Stimulated activated CD8-positive, alpha-beta memory T cell treated with anti-CD3 and anti-CD28 coated beads, Interleukin-12 subunit alpha, Interleukin-12 subunit beta, amount 100 ng/mL, for 24 hours (primary cell): ENCODE results near the gene TSTD2.

ENCODE experiments used
- DNase-seq: peaks from one replicate; pipeline ENCODE4 v3.0.0-alpha.2; 2020; ENCODE audit errors: extremely low read depth

The TSTD2 gene

GRCh38 chr9:97632985-97633858 lies at the start of gene TSTD2, which contains the start of gene NCBP1:
TSTD2 (minus strand) TSS chr9:97633368; CDS start chr9:97627562, 5,806 bp downstream.
NCBP1 (plus strand) TSS chr9:97633821; CDS start chr9:97633882, 61 bp downstream.
- peak; percentile 91 for DNase-seq

- DNase-seq = no peak
Measured at GRCh38 chr9:97682242-97682641, 49.1 kb upstream of the TSTD2 start.

GRCh38 chr9:97675655-97676054 lies 42.5 kb upstream of the TSTD2 start:
- DNase-seq = no peak

DNA sequence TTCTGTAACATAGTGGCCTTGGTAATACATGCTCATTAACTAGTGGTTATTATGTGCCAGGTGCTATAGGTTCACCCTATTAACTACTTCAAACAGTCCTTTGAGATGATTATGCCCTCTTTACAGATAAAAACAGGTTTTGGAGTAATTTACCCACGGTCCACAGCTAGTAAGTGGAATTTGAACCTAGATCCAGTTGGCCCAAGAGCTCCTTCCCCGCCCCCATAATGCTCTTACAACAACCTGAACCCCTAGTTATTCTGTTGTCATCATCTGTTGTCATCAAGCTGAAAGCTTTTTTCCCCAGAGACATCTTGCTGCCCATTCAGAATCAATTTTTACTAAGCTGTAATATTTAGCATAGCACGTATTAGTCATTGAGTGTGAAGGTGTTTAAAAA lies 40.8 kb upstream of the TSTD2 start:
- DNase-seq = no peak

DNA sequence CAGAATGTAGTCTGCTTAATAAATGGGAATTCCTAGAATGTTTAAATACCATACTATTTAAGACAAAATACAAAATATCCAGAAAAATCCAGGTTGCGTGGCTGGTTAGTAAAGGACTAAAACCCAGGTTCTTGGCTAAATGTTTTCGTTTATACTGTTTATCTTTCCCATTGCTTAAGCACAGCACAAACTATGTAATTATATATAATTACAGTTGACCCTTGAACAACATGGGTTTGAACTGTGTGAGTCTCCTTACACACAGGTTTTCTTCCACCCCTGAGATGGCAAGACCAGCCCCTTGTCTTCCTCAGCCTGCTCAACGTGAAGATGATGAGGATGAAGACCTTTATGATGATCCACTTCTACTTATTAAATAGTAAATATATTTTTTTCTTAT lies 39.2 kb upstream of the TSTD2 start:
- DNase-seq = no peak

DNA sequence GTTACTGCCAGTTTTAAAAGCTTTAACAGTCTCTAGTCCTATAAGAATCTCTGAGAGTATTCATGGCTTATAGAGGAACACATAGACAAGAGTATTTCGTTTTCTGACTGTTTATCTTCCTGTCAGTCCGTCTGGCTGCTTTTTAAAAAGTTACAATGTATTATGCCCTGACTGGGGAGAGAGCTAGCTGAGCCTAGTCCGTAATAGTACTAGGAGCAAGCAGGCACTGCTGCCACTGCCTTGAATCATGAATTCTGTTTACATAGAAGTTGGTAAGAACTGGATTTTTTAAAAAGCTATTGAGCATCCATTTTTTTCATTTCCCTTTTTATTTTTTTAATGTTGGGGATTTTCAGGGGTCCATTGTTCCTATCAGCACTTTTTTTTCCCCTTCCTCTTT lies 37.4 kb upstream of the TSTD2 start:
- DNase-seq = no peak

DNA sequence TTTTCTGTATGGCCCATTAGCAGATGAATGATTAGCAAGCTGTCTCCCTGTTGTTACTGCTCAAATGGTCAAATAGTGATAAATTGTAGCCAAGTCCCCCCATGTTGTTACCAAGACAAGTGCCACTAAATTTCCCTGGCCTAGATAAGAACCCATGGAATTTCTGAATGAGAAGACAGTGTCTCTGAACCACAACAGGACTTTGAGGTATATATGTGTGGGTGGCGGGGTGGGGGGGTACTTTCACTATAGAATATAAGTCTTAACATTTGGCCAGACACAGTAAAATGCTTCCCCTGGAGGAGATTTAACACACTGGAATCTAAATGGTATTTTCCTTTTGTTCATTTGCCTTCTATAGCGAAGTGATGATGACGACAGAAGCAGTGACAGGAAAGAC lies 35.3 kb upstream of the TSTD2 start:
- no peak for DNase-seq

- DNase-seq = no peak
Measured at GRCh38 chr9:97666907-97667686, 33.9 kb upstream of the TSTD2 start.

- no peak for DNase-seq
Measured at GRCh38 chr9:97665742-97666141, 32.6 kb upstream of the TSTD2 start.

DNA sequence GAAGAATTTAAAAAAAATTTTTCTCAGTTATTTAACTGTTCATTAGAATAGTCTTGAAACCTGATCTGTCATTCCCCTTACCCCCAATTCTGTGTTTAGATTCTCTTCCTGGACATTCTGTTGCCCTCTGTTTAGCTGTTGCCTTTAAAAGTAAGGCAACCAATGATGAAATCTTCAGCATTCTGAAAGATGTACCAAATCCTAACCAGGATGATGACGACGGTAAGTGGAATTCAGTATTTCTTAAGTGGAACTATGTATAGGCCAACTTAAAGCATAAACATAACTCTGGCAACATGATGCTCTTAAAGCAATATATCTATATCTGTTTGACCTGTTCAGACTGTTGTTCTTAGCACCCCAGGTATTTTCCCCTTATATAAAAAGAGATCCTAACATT lies 27.7 kb upstream of the TSTD2 start:
- DNase-seq = no peak

DNA sequence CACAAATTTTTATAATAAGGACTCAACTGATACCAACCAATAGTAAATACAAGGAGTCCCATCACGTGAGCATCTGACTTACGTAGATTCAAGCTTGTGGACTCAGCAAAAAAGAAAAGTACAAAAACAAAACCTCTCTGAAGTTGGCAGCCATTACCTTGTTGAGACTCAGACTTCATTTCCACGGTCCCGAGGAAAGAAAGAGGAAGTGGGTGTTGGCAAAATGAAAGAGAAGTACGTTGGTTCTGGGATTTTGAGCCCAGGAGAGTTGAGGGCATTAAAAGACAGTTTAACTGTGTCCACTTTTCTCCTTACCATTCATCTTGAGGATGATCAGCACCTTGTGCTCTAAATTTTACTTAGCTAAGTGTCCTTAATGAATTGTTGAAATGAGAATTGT lies 27.2 kb upstream of the TSTD2 start:
- DNase-seq = no peak

DNA sequence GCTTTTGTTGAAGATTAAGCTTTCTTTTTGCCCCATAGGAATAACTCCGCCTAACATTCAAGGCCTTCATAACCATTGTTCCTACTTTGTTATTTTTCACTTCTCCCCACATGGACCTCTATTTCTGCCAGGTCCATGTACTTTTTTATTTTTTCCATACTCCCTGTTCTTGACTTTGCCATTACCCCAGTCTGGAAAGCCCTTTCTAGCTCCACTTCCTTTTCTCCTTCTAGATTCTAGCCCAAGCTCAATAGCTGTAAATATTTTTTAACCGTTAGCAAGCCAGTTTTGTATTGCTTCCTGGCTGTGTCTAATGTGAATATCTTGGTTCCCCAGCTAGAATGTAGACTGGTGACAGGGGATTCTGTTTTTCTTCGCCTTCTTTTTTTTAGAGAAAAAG lies 26.6 kb upstream of the TSTD2 start:
- DNase-seq = no peak

DNA sequence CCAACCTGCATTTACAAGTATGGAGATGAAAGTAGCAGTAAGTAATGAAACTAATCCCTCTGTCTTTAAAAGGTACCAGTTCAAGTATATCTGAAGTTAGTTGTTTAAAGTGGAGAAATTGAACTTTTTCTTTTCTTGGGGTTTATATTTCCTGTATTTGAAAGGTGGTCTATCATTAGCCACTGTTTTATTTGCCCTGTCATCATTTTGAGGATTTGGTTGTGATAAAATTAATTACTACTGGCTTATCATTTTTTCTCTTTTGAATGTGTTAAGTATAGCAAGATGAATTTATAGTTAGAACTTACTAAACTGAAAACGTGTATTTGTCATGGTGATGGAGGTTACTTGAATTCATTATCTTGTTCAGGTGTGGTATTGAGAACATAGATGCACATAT lies 25.5 kb upstream of the TSTD2 start:
- DNase-seq = no peak

DNA sequence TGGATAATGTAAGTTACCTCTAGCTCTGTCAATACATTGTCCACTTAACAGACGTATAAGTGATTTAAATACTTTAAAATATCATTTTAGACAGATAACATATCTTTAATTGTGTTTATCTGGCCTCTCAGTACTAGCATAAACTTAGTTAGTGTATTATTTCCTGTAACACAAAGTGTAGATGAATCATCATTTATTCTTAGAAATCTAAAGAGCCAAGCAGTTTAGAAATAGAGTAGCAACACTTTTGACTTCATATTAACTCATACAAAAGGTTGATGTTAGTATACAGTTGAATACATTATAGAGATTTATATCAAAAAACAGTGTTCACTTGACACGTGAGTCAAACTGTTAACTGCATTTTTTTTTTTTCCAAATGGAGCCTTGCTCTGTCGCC lies 18.5 kb upstream of the TSTD2 start:
- DNase-seq = no peak

GRCh38 chr9:97647996-97648395 lies 14.8 kb upstream of the TSTD2 start:
- no peak for DNase-seq

GRCh38 chr9:97645720-97646119 lies 12.6 kb upstream of the TSTD2 start:
- DNase-seq = no peak

GRCh38 chr9:97640325-97640724 lies 7.2 kb upstream of the TSTD2 start:
- no peak for DNase-seq

DNA sequence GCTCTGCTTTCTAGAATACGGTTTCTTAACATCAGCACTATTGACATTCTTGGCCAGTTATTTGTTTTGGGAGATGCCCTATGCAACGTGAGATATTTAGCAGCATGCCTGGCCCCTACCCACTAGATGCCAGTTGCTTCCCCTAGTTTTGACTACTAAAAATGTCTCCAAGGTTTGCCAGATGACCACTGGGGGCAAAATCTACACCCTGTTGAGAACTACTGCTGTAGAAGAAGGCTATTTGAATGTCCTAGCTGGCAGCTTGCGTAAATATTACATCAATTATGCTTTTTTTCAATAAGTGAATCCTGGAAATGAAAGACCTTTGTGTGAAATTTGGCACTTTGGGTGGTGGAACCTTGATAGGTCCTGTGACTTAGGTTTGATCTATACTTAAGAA lies 5.5 kb upstream of the TSTD2 start:
- no peak for DNase-seq

- no peak for DNase-seq
Measured at GRCh38 chr9:97636903-97637302, 3.7 kb upstream of the TSTD2 start.

- DNase-seq = no peak
Measured at GRCh38 chr9:97635026-97635425, 1.9 kb upstream of the TSTD2 start.

- no peak for DNase-seq
Measured at GRCh38 chr9:97633859-97634490, 807 bp upstream of the TSTD2 start.

GRCh38 chr9:97632248-97632984 lies 752 bp downstream of the TSTD2 start:
- DNase-seq = no peak
